H1 (cell line): ENCODE measurements around the gene LIPM. TPM values are rescaled to one million over a fixed set of nuclear protein-coding genes. Genes with fewer than 3 reads are reported as not detected.

Experiments used
- CTCF ChIA-PET: fragments of 300-600 bp; sonication (Branson Sonifier 250); formaldehyde crosslinking; loops from one replicate; lab custom pipeline; 2021; ENCODE audit not compliant: partially characterized antibody; lab: Charles Lee
- POLR2A ChIA-PET: fragments of 300-600 bp; sonication (Branson Sonifier 250); formaldehyde crosslinking; loops from one replicate; lab custom pipeline; 2021; ENCODE audit warnings: inconsistent platforms; ENCODE audit not compliant: partially characterized antibody; lab: Charles Lee
- DNase-seq, 2 experiments: peaks; one replicate each; pipeline versions ENCODE4 v3.0.0 to v3.0.0-alpha.2; 2010 to 2022; ENCODE audit warnings: low spot score in 2 of 2, low read depth in 1 of 2, mixed read lengths in 1 of 2
- FAIRE-seq: peaks from 2 replicates; lab custom pipeline; 2011; peaks lifted over from hg19 to GRCh38; lab: Jason Lieb, UNC
- H2AFZ ChIP-seq: 2 replicates; pipeline ENCODE4 v1.8.1; 2012; ENCODE audit warnings: low read length, inconsistent platforms
- H2AK5ac ChIP-seq: 2 replicates; pipeline ENCODE4 v1.6.1; 2013; ENCODE audit warnings: low read depth, low read length
- H2BK120ac ChIP-seq: replicated peaks from 2 replicates; pipeline ENCODE3; 2013; ENCODE audit warnings: low read depth, low read length, inconsistent platforms
- H2BK12ac ChIP-seq: 2 replicates; pipeline ENCODE4 v1.6.1; 2013; ENCODE audit warnings: low read depth, low read length
- H2BK15ac ChIP-seq: 2 replicates; pipeline ENCODE4 v1.6.1; 2013; ENCODE audit warnings: low read length
- H2BK20ac ChIP-seq: 2 replicates; pipeline ENCODE4 v1.6.1; 2013; ENCODE audit warnings: low read length
- H2BK5ac ChIP-seq: 2 replicates; pipeline ENCODE4 v1.6.1; 2013; ENCODE audit warnings: low read depth, low read length
- H3K14ac ChIP-seq: 2 replicates; pipeline ENCODE4 v1.6.1; 2013; ENCODE audit warnings: inconsistent platforms; ENCODE audit not compliant: insufficient read length
- H3K18ac ChIP-seq: 2 replicates; pipeline ENCODE4 v1.6.1; 2013; ENCODE audit warnings: low read length; ENCODE audit errors: extremely low read depth
- H3K23ac ChIP-seq: 2 replicates; pipeline ENCODE4 v1.6.1; 2013; ENCODE audit warnings: inconsistent platforms; ENCODE audit not compliant: insufficient read length
- H3K23me2 ChIP-seq: 2 replicates; pipeline ENCODE4 v1.6.1; 2013; ENCODE audit warnings: low read depth, low read length
- H3K27ac ChIP-seq: 2 replicates; pipeline ENCODE4 v1.6.1; 2011; ENCODE audit warnings: low read depth, low read length, inconsistent platforms
- H3K27me3 ChIP-seq, 4 experiments: replicated peaks in 1 of 4; 1 replicate in 1 of 4; 2 replicates in 3 of 4; pipeline versions ENCODE4 v1.6.1 to v1.8.1; 2011 to 2013; ENCODE audit warnings: low read length in 3 of 4, mild to moderate bottlenecking in 3 of 4, inconsistent platforms in 2 of 4, mixed read lengths in 2 of 4, moderate library complexity in 1 of 4; ENCODE audit not compliant: control insufficient read depth in 3 of 4, insufficient read depth in 3 of 4; ENCODE audit errors: extremely low read depth in 1 of 4
- H3K36me3 ChIP-seq, 4 experiments: 2 replicates each; pipeline versions ENCODE4 v1.6.1 to v1.8.1; 2011 to 2013; ENCODE audit warnings: mild to moderate bottlenecking in 4 of 4, low read length in 3 of 4, moderate library complexity in 2 of 4, control low read depth in 1 of 4, inconsistent platforms in 1 of 4; ENCODE audit not compliant: insufficient read depth in 4 of 4, control insufficient read depth in 2 of 4
- H3K4ac ChIP-seq: replicated peaks from 2 replicates; pipeline ENCODE3; 2013; ENCODE audit warnings: low read length, low read depth, mixed read lengths, inconsistent platforms; ENCODE audit not compliant: insufficient read length
- H3K4me1 ChIP-seq, 4 experiments: replicated peaks in 1 of 4; 1 replicate in 1 of 4; 2 replicates in 3 of 4; pipeline versions ENCODE4 v1.6.1 to v1.8.1; 2011 to 2013; ENCODE audit warnings: low read length in 3 of 4, inconsistent platforms in 2 of 4, mixed read lengths in 1 of 4; ENCODE audit not compliant: insufficient read depth in 4 of 4, control insufficient read depth in 3 of 4
- H3K4me2 ChIP-seq, 2 experiments: 2 replicates each; pipeline versions ENCODE4 v1.6.1 to v1.8.1; 2011 to 2013; ENCODE audit warnings: low read depth in 2 of 2, low read length in 2 of 2, control low read depth in 1 of 2, inconsistent platforms in 1 of 2, mild to moderate bottlenecking in 1 of 2; ENCODE audit not compliant: insufficient read depth in 1 of 2
- H3K4me3 ChIP-seq, 4 experiments: fragments of 200-600, 300-600 bp in 1 of 4; sonication (generic), shearing (Covaris generic), sonication (Bioruptor Twin) in 1 of 4; 2 replicates each; pipeline versions ENCODE4 v1.5.1 to v1.8.1; 2011 to 2016; ENCODE audit warnings: low read length in 4 of 4, low read depth in 3 of 4, control low read depth in 2 of 4, inconsistent platforms in 2 of 4, mild to moderate bottlenecking in 2 of 4, mixed read lengths in 1 of 4, moderate library complexity in 1 of 4; ENCODE audit not compliant: insufficient read depth in 2 of 4; ENCODE audit errors: extremely low read depth in 1 of 4
- H3K56ac ChIP-seq: replicated peaks from 2 replicates; pipeline ENCODE3; 2013; ENCODE audit warnings: low read depth, mild to moderate bottlenecking, mixed read lengths, low read length, inconsistent platforms; ENCODE audit not compliant: insufficient read length
- H3K79me1 ChIP-seq: 2 replicates; pipeline ENCODE4 v1.6.1; 2013; ENCODE audit warnings: low read depth, low read length, control low read depth
- H3K79me2 ChIP-seq, 2 experiments: 2 replicates each; pipeline versions ENCODE4 v1.6.1 to v1.8.1; 2012 to 2013; ENCODE audit warnings: low read length in 2 of 2, mild to moderate bottlenecking in 2 of 2, inconsistent platforms in 1 of 2; ENCODE audit not compliant: insufficient read depth in 2 of 2, control insufficient read depth in 1 of 2
- H3K9ac ChIP-seq, 4 experiments: replicated peaks in 1 of 4; 1 replicate in 1 of 4; 2 replicates in 3 of 4; pipeline versions ENCODE4 v1.6.1 to v1.8.1; 2011 to 2013; ENCODE audit warnings: low read depth in 3 of 4, low read length in 3 of 4, control low read depth in 2 of 4, mild to moderate bottlenecking in 2 of 4, moderate library complexity in 2 of 4, inconsistent platforms in 1 of 4; ENCODE audit errors: extremely low read depth in 1 of 4
- H3K9me3 ChIP-seq, 2 experiments: 2 replicates each; pipeline versions ENCODE4 v1.6.1 to v1.8.1; 2012 to 2013; ENCODE audit warnings: mild to moderate bottlenecking in 2 of 2, moderate library complexity in 2 of 2, control low read depth in 1 of 2, inconsistent platforms in 1 of 2, low read depth in 1 of 2, low read length in 1 of 2, mixed read lengths in 1 of 2; ENCODE audit not compliant: insufficient read depth in 2 of 2
- H4K20me1 ChIP-seq, 2 experiments: replicated peaks in 1 of 2; 2 replicates each; pipeline versions ENCODE3 to v1.8.1; 2011 to 2013; ENCODE audit warnings: inconsistent platforms in 2 of 2, low read length in 2 of 2, mild to moderate bottlenecking in 1 of 2; ENCODE audit not compliant: insufficient read depth in 2 of 2, control insufficient read depth in 1 of 2
- H4K5ac ChIP-seq: 2 replicates; pipeline ENCODE4 v1.6.1; 2013; ENCODE audit warnings: low read length, low read depth, mixed read lengths, inconsistent platforms; ENCODE audit not compliant: insufficient read length
- H4K8ac ChIP-seq: 2 replicates; pipeline ENCODE4 v1.8.0; 2013; ENCODE audit warnings: mild to moderate bottlenecking, moderate library complexity, low read length, inconsistent platforms; ENCODE audit not compliant: insufficient read depth; ENCODE audit errors: extremely low read depth
- H4K91ac ChIP-seq: replicated peaks from 2 replicates; pipeline ENCODE3; 2013; ENCODE audit warnings: low read length, mixed read lengths, inconsistent platforms; ENCODE audit not compliant: insufficient read length
- BCL11A ChIP-seq, 2 experiments: IDR thresholded peaks; one replicate each; pipeline ENCODE4 v1.6.1; 2011; ENCODE audit warnings: low read depth in 2 of 2, low read length in 2 of 2, mild to moderate bottlenecking in 2 of 2
- CBX8 ChIP-seq: fragments of 300-800, 300-1000 bp; sonication (generic); IDR thresholded peaks from 2 replicates; pipeline ENCODE4 v1.7.1; 2016; ENCODE audit warnings: low read depth, low read length, borderline replicate concordance
- FOSL1 ChIP-seq: IDR thresholded peaks from 2 replicates; pipeline ENCODE4 v1.6.1; 2011; ENCODE audit warnings: mild to moderate bottlenecking, low read depth, low read length, moderate library complexity; ENCODE audit not compliant: insufficient read depth
- HDAC2 ChIP-seq, 2 experiments: fragments of 300-600 bp in 1 of 2; sonication (generic) in 1 of 2; IDR thresholded peaks; 2 replicates each; pipeline ENCODE4 v1.6.1; 2011 to 2012; ENCODE audit warnings: low read depth in 2 of 2, low read length in 2 of 2, mild to moderate bottlenecking in 2 of 2, moderate library complexity in 2 of 2, borderline replicate concordance in 1 of 2, inconsistent platforms in 1 of 2
- KDM1A ChIP-seq: fragments of 200-600, 300-600 bp; sonication (generic); IDR thresholded peaks from 2 replicates; pipeline ENCODE4 v1.7.1; 2016; ENCODE audit warnings: mild to moderate bottlenecking, low read length, borderline replicate concordance
- NRF1 ChIP-seq: IDR thresholded peaks from 2 replicates; pipeline ENCODE4 v1.6.1; 2011; ENCODE audit warnings: mild to moderate bottlenecking, low read depth, low read length, improper control_type of control experiment
- RBBP5 ChIP-seq: IDR thresholded peaks from 2 replicates; pipeline ENCODE4 v1.7.1; 2012; ENCODE audit warnings: low read depth, mild to moderate bottlenecking, inconsistent platforms, low read length, moderate library complexity, borderline replicate concordance
- SIRT6 ChIP-seq: IDR thresholded peaks from one replicate; pipeline ENCODE4 v1.7.1; 2012; ENCODE audit warnings: low read length, inconsistent platforms
- WGBS, 2 experiments: shearing (Covaris generic) in 1 of 2; methylation state at CpG; one replicate each; pipeline versions ENCODE4 v1.1.6 to v1.1.7; 2013 to 2015; ENCODE audit warnings: low lambda C conversion rate in 2 of 2, mixed read lengths in 2 of 2, inconsistent platforms in 1 of 2, low coverage in 1 of 2, missing lambda C conversion rate in 1 of 2; ENCODE audit not compliant: insufficient replicate concordance in 2 of 2, insufficient coverage in 1 of 2, insufficient read length in 1 of 2; ENCODE audit errors: extremely low coverage in 1 of 2, missing lambda C conversion rate in 1 of 2; 5-methylcytosine and 5-hydroxymethylcytosine counted together
- polyA plus RNA-seq, 7 experiments: library from polyadenylated mRNA; depleted of rRNA in 3 of 7; stranded (reverse) in 5 of 7; unstranded in 2 of 7; fragments of >200 nt in 5 of 7; fragments of 200-250 nt in 2 of 7; gene quantifications; 1 replicate in 5 of 7; 2 replicates in 1 of 7; 4 replicates in 1 of 7; pipeline versions ENCODE4 v1.2.1 to v1.2.3, GENCODE V29; 2011 to 2013; ENCODE audit warnings: missing spikeins in 2 of 7, mixed read lengths in 2 of 7
- total RNA-seq: library from RNA; stranded (reverse); fragmentation: NEBNext Ultra II Directional; extraction: Animal tissue kit (Norgen Biotek cat#: 25700); gene quantifications from 2 replicates; pipeline ENCODE4 v1.2.1, GENCODE V29; 2021

The LIPM gene
- total and polyA plus RNA-seq, 2 of the 8 experiments (the other 6 are each of a cell fraction or from before 2014, with no cell fraction given) = not detected

- no peaks in the 10 kb centered on the region for H3K27me3 ChIP-seq
- no peaks in the 10 kb centered on the region for H3K79me2 ChIP-seq
- H2BK12ac ChIP-seq = no peak overlapping the region
- no peak for TF ChIP-seq BCL11A (IDR thresholded peaks at IDR 0.05; ENCODE audit: low read depth in 2 of 2, low read length in 2 of 2)
- no peak for TF ChIP-seq KDM1A
- no peak for TF ChIP-seq FOSL1
- no peak for TF ChIP-seq CBX8
- no peak for TF ChIP-seq SIRT6
- TF ChIP-seq NRF1 = no peak
- TF ChIP-seq HDAC2 (IDR thresholded peaks at IDR 0.05; ENCODE audit: borderline replicate concordance in 1 of 2, low read depth in 2 of 2, low read length in 2 of 2) = no peak
- no peak for TF ChIP-seq RBBP5
- no peak overlapping the region for H3K14ac ChIP-seq
- no peak overlapping the region for H2BK15ac ChIP-seq
- no peak overlapping the region for H3K56ac ChIP-seq
- ChIA-PET POLR2A (no interaction called here), CTCF (interaction anchor here (0.8 to 3.0 kb wide), 4 partner anchors 9 to 236 kb away, joined by 3 to 13 read pairs (median 4); no protein-coding TSS in a partner anchor)
- no peak overlapping the region for H4K91ac ChIP-seq
- no peak overlapping the region for H2AFZ ChIP-seq
- FAIRE-seq = no peak
- peaks cover 0 to 3% (median under 1%) of the 10 kb centered on the region in 4 experiments; a peak in 3 of 7 replicates for H3K4me1 ChIP-seq
- H3K23me2 ChIP-seq = no peaks in the 10 kb centered on the region
- H3K4me2 ChIP-seq = no peak overlapping the region
- H3K36me3 ChIP-seq = no peaks in the 10 kb centered on the region
- H2BK5ac ChIP-seq = no peak overlapping the region
- H3K18ac ChIP-seq = no peak overlapping the region
- no peak overlapping the region for H4K5ac ChIP-seq
- no peaks in the 10 kb centered on the region for H3K79me1 ChIP-seq
- no peak overlapping the region for H2BK120ac ChIP-seq
- no peak overlapping the region for H3K4me3 ChIP-seq
- H3K9me3 ChIP-seq = no peaks in the 10 kb centered on the region
- no peak overlapping the region for H3K27ac ChIP-seq
- no peak overlapping the region for H3K23ac ChIP-seq
- 90% methylated on average over 2 of the region's 2 CpGs; no CpG with 5 or more reads in 1 of the 2 experiments for WGBS, 2 experiments
- H3K4ac ChIP-seq = no peak overlapping the region
- no peak overlapping the region for H2BK20ac ChIP-seq
- no peaks in the 10 kb centered on the region for H4K20me1 ChIP-seq
- DNase-seq = no peak
- no peak overlapping the region for H3K9ac ChIP-seq
- no peak overlapping the region for H4K8ac ChIP-seq
- H2AK5ac ChIP-seq = no peak overlapping the region
Measured at GRCh38 chr10:88800152-88801125, 2.1 kb upstream of the LIPM start.
